H9 (cell line): Measurements from ENCODE around the gene C11orf21. TPM values are rescaled to one million over a fixed set of nuclear protein-coding genes. Genes with fewer than 3 reads are reported as not detected.

Source experiments
- DNase-seq: peaks from one replicate; pipeline ENCODE4 v3.0.0-alpha.2; 2017
- H2AFZ ChIP-seq: one replicate; pipeline ENCODE4 v1.6.1; 2013; ENCODE audit warnings: mild to moderate bottlenecking, low read length, control low read depth, moderate library complexity
- H2AK5ac ChIP-seq: 2 replicates; pipeline ENCODE4 v1.6.1; 2013; ENCODE audit warnings: low read length, control low read depth, mixed read lengths; ENCODE audit not compliant: insufficient read length
- H2BK120ac ChIP-seq: one replicate; pipeline ENCODE4 v1.6.1; 2013; ENCODE audit warnings: low read depth, mild to moderate bottlenecking, low read length, control low read depth, inconsistent platforms; ENCODE audit not compliant: poor library complexity, severe bottlenecking
- H2BK12ac ChIP-seq: 2 replicates; pipeline ENCODE4 v1.6.1; 2013; ENCODE audit warnings: low read length, control low read depth, mixed read lengths, low read depth; ENCODE audit not compliant: insufficient read length
- H2BK15ac ChIP-seq: 2 replicates; pipeline ENCODE4 v1.6.1; 2013; ENCODE audit warnings: low read depth, low read length, control low read depth
- H2BK20ac ChIP-seq: one replicate; pipeline ENCODE4 v1.6.1; 2013; ENCODE audit warnings: low read depth, mild to moderate bottlenecking, low read length, control low read depth, inconsistent platforms; ENCODE audit not compliant: poor library complexity, severe bottlenecking
- H2BK5ac ChIP-seq: 2 replicates; pipeline ENCODE4 v1.6.1; 2013; ENCODE audit warnings: low read length, control low read depth, mixed read lengths; ENCODE audit not compliant: insufficient read length
- H3K14ac ChIP-seq: 2 replicates; pipeline ENCODE4 v1.6.1; 2013; ENCODE audit warnings: low read length, control low read depth; ENCODE audit not compliant: insufficient read depth
- H3K18ac ChIP-seq: 2 replicates; pipeline ENCODE4 v1.6.1; 2013; ENCODE audit warnings: low read depth, mild to moderate bottlenecking, mixed read lengths, low read length, control low read depth; ENCODE audit not compliant: insufficient read length
- H3K23ac ChIP-seq: 2 replicates; pipeline ENCODE4 v1.6.1; 2013; ENCODE audit warnings: low read length, control low read depth, mixed read lengths, low read depth; ENCODE audit not compliant: insufficient read length
- H3K23me2 ChIP-seq: 2 replicates; pipeline ENCODE4 v1.6.1; 2013; ENCODE audit warnings: low read depth, mild to moderate bottlenecking, mixed read lengths, low read length, control low read depth; ENCODE audit not compliant: insufficient read length, poor library complexity, severe bottlenecking
- H3K27ac ChIP-seq: 2 replicates; pipeline ENCODE4 v1.5.1; 2013; ENCODE audit warnings: low read length, control low read depth, mixed read lengths, low read depth; ENCODE audit not compliant: insufficient read length
- H3K27me3 ChIP-seq: 2 replicates; pipeline ENCODE4 v1.6.1; 2013; ENCODE audit warnings: low read length, control low read depth, inconsistent platforms; ENCODE audit not compliant: insufficient read depth
- H3K4ac ChIP-seq: 2 replicates; pipeline ENCODE4 v1.6.1; 2013; ENCODE audit warnings: low read depth, mild to moderate bottlenecking, control low read depth, inconsistent platforms, low read length, moderate library complexity
- H3K4me1 ChIP-seq: 2 replicates; pipeline ENCODE4 v1.6.1; 2013; ENCODE audit warnings: low read length, control low read depth, inconsistent platforms; ENCODE audit not compliant: insufficient read depth
- H3K4me2 ChIP-seq: 2 replicates; pipeline ENCODE4 v1.6.1; 2013; ENCODE audit warnings: low read length, control low read depth, mixed read lengths; ENCODE audit not compliant: insufficient read length, insufficient read depth
- H3K56ac ChIP-seq: 2 replicates; pipeline ENCODE4 v1.6.1; 2013; ENCODE audit warnings: low read depth, mild to moderate bottlenecking, mixed read lengths, low read length, control low read depth; ENCODE audit not compliant: insufficient read length
- H3K79me1 ChIP-seq: 2 replicates; pipeline ENCODE4 v1.6.1; 2013; ENCODE audit warnings: low read depth, mild to moderate bottlenecking, moderate library complexity, low read length, control low read depth, inconsistent platforms; ENCODE audit not compliant: insufficient read depth, poor library complexity, severe bottlenecking
- H3K79me2 ChIP-seq: 2 replicates; pipeline ENCODE4 v1.6.1; 2013; ENCODE audit warnings: low read length, control low read depth, inconsistent platforms; ENCODE audit not compliant: insufficient read depth
- H3K9ac ChIP-seq: 2 replicates; pipeline ENCODE4 v1.6.1; 2013; ENCODE audit warnings: low read length, control low read depth, mixed read lengths; ENCODE audit not compliant: insufficient read length; ENCODE audit errors: extremely low read depth
- H3K9me3 ChIP-seq: one replicate; pipeline ENCODE4 v1.6.1; 2013; ENCODE audit warnings: low read depth, low read length, inconsistent platforms; ENCODE audit not compliant: control insufficient read depth
- H3T11ph ChIP-seq: one replicate; pipeline ENCODE4 v1.6.1; 2013; ENCODE audit warnings: mild to moderate bottlenecking, low read length, control low read depth, inconsistent platforms
- H4K20me1 ChIP-seq: one replicate; pipeline ENCODE4 v1.6.1; 2013; ENCODE audit not compliant: control insufficient read depth, insufficient read length, insufficient read depth
- H4K5ac ChIP-seq: 2 replicates; pipeline ENCODE4 v1.6.1; 2013; ENCODE audit warnings: low read depth, mild to moderate bottlenecking, mixed read lengths, low read length, control low read depth; ENCODE audit not compliant: insufficient read length
- H4K8ac ChIP-seq: replicated peaks from 2 replicates; pipeline ENCODE4 v1.6.1; 2013; ENCODE audit warnings: low read length, control low read depth, mixed read lengths, low read depth; ENCODE audit not compliant: insufficient read length
- H4K91ac ChIP-seq: 2 replicates; pipeline ENCODE4 v1.6.1; 2013; ENCODE audit warnings: low read depth, mild to moderate bottlenecking, moderate library complexity, mixed read lengths, low read length, control low read depth; ENCODE audit not compliant: insufficient read length
- H3K27ac Mint-ChIP-seq, 3 experiments: 2 replicates in 2 of 3; 3 replicates in 1 of 3; pipeline ENCODE4 v1.8.0; 2020 to 2021; ENCODE audit warnings: mixed read lengths in 3 of 3, mild to moderate bottlenecking in 1 of 3, moderate library complexity in 1 of 3
- H3K27me3 Mint-ChIP-seq: 2 replicates; pipeline ENCODE4 v1.8.0; 2021; ENCODE audit warnings: low read depth, mild to moderate bottlenecking, moderate library complexity, mixed read lengths
- H3K36me3 Mint-ChIP-seq, 3 experiments: 2 replicates in 2 of 3; 3 replicates in 1 of 3; pipeline ENCODE4 v1.8.0; 2020 to 2021; ENCODE audit warnings: low read depth in 3 of 3, mixed read lengths in 3 of 3; ENCODE audit not compliant: insufficient read depth in 1 of 3
- H3K4me1 Mint-ChIP-seq, 2 experiments: 2 replicates each; pipeline ENCODE4 v1.8.0; 2020; ENCODE audit warnings: mixed read lengths in 2 of 2
- H3K4me3 Mint-ChIP-seq, 2 experiments: 2 replicates in 1 of 2; 3 replicates in 1 of 2; pipeline ENCODE4 v1.8.0; 2020 to 2021; ENCODE audit warnings: mild to moderate bottlenecking in 2 of 2, mixed read lengths in 2 of 2, moderate library complexity in 1 of 2
- H3K9me3 Mint-ChIP-seq, 2 experiments: 2 replicates in 1 of 2; 3 replicates in 1 of 2; pipeline ENCODE4 v1.8.0; 2020; ENCODE audit warnings: mild to moderate bottlenecking in 2 of 2, mixed read lengths in 2 of 2, moderate library complexity in 1 of 2
- WGBS: extraction: QIAGEN DNeasy Blood & Tissue Kit; methylation state at CpG from one replicate; pipeline ENCODE4 v1.1.7; 2013; ENCODE audit warnings: missing lambda C conversion rate, low lambda C conversion rate, mixed read lengths; ENCODE audit not compliant: insufficient read length; ENCODE audit errors: extremely low coverage; 5-methylcytosine and 5-hydroxymethylcytosine counted together
- total RNA-seq: library from RNA; stranded (reverse); gene quantifications from 2 replicates; pipeline ENCODE4 v1.2.1, GENCODE V29; 2021
- TF ChIP-seq, protein P1 (sequence below): fragments of 200-600 bp; sonication (generic); conservative IDR thresholded peaks from 3 replicates; pipeline ENCODE4 v1.8.0; 2021; ENCODE audit warnings: antibody characterized with exemption, mild to moderate bottlenecking

The C11orf21 gene
- total RNA-seq, 1 experiment from 2014 or later: not detected

DNA sequence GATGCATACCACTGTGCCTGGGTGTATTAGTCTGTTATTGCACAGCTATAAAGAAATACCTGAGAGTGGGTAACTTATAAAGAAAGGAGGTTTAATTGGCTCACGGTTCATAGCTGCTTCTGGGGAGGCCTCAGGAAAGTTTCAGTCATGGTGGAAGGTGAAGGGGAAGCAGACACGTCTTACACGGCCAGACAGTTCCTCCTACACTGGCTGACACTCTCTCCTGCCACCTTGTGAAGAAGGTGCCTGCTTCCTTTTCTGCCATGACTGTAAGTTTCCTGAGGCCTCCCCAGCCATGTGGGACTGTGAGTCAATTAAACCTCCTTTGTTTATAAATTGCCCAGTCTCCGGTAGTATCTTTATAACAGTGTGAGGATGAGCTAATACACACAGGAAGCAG, 41.8 kb upstream of the C11orf21 start:
- no peaks in the 10 kb centered on the region for H3K79me1 ChIP-seq
- H3K4me3 Mint-ChIP-seq: no peak overlapping the region
- H2BK20ac ChIP-seq: no peak overlapping the region
- no peak overlapping the region for H3K27ac ChIP-seq
- H3K27ac Mint-ChIP-seq: no peak overlapping the region; a peak in 1 of 7 replicates
- no peaks in the 10 kb centered on the region for H3K9me3 ChIP-seq
- TF ChIP-seq, protein P1, sequence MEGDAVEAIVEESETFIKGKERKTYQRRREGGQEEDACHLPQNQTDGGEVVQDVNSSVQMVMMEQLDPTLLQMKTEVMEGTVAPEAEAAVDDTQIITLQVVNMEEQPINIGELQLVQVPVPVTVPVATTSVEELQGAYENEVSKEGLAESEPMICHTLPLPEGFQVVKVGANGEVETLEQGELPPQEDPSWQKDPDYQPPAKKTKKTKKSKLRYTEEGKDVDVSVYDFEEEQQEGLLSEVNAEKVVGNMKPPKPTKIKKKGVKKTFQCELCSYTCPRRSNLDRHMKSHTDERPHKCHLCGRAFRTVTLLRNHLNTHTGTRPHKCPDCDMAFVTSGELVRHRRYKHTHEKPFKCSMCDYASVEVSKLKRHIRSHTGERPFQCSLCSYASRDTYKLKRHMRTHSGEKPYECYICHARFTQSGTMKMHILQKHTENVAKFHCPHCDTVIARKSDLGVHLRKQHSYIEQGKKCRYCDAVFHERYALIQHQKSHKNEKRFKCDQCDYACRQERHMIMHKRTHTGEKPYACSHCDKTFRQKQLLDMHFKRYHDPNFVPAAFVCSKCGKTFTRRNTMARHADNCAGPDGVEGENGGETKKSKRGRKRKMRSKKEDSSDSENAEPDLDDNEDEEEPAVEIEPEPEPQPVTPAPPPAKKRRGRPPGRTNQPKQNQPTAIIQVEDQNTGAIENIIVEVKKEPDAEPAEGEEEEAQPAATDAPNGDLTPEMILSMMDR: no peak
- no CpG with 5 or more reads among the region's 4 CpGs for WGBS
- no peak overlapping the region for H3K4me2 ChIP-seq
- H4K91ac ChIP-seq: no peak overlapping the region
- H3K27me3 Mint-ChIP-seq: peaks cover 49% of the 10 kb centered on the region
- no peak overlapping the region for H4K8ac ChIP-seq
- no peaks in the 10 kb centered on the region for H4K20me1 ChIP-seq
- no peak overlapping the region for H2BK12ac ChIP-seq
- H3K4ac ChIP-seq: no peak overlapping the region
- peaks cover 0 to 2% (median 2%) of the 10 kb centered on the region in 3 experiments; a peak in 3 of 7 replicates for H3K36me3 Mint-ChIP-seq
- peaks cover 12 to 17% of the 10 kb centered on the region in 2 experiments for H3K4me1 Mint-ChIP-seq
- no peak overlapping the region for H2BK15ac ChIP-seq
- no peaks in the 10 kb centered on the region for H3K79me2 ChIP-seq
- no peak overlapping the region for H2AK5ac ChIP-seq
- no peaks in the 10 kb centered on the region for H3K27me3 ChIP-seq
- no peak overlapping the region for H2BK5ac ChIP-seq
- H2AFZ ChIP-seq: no peak overlapping the region
- no peaks in the 10 kb centered on the region; the same call in 1 of the 2 replicates for H3K4me1 ChIP-seq
- DNase-seq: no peak
- no peak overlapping the region for H3K23ac ChIP-seq
- H3K56ac ChIP-seq: no peak overlapping the region
- no peak overlapping the region for H4K5ac ChIP-seq
- no peaks in the 10 kb centered on the region for H3K23me2 ChIP-seq
- H3K9me3 Mint-ChIP-seq: peaks cover 23 to 30% of the 10 kb centered on the region in 2 experiments
- no peak overlapping the region for H3K18ac ChIP-seq
- H3T11ph ChIP-seq: no peak overlapping the region
- H2BK120ac ChIP-seq: no peak overlapping the region
- H3K14ac ChIP-seq: no peak overlapping the region
- no peak overlapping the region for H3K9ac ChIP-seq
